HEK293T (cell line): ENCODE measurements around the gene LIN7A.

Source experiments
- CTCF ChIA-PET: fragments of 350-600 bp; formaldehyde crosslinking; extraction: SDS; loops from one replicate; lab custom pipeline; 2021; ENCODE audit warnings: antibody characterized with exemption, inconsistent platforms; lab: Yijun Ruan, JAX
- POLR2A ChIA-PET: fragments of 350-600 bp; formaldehyde crosslinking; extraction: SDS; loops from one replicate; lab custom pipeline; 2020; ENCODE audit warnings: antibody characterized with exemption, inconsistent platforms; lab: Yijun Ruan, JAX
- DNase-seq: peaks from one replicate; pipeline ENCODE4 v3.0.0; 2012; ENCODE audit warnings: mixed read lengths; ENCODE audit errors: extremely low spot score
- ARNT ChIP-seq: fragments of 450-650 bp; IDR thresholded peaks from 2 replicates; pipeline ENCODE4 v1.6.1; 2017; ENCODE audit warnings: mild to moderate bottlenecking
- BHLHE40 ChIP-seq: fragments of 450-650 bp; IDR thresholded peaks from 2 replicates; pipeline ENCODE4 v1.6.1; 2016; ENCODE audit warnings: mild to moderate bottlenecking, moderate library complexity, borderline replicate concordance
- CTBP1 ChIP-seq: fragments of 450-650 bp; IDR thresholded peaks from 2 replicates; pipeline ENCODE4 v1.6.1; 2016; ENCODE audit warnings: borderline replicate concordance
- ELF4 ChIP-seq: fragments of 450-650 bp; IDR thresholded peaks from 2 replicates; pipeline ENCODE4 v1.6.1; 2017; ENCODE audit warnings: antibody characterized with exemption
- FOXA1 ChIP-seq: fragments of 450-650 bp; IDR thresholded peaks from 2 replicates; pipeline ENCODE4 v1.6.1; 2016; ENCODE audit warnings: mild to moderate bottlenecking
- FOXK2 ChIP-seq: fragments of 450-650 bp; IDR thresholded peaks from 2 replicates; pipeline ENCODE4 v1.6.1; 2016; ENCODE audit warnings: mild to moderate bottlenecking
- FOXM1 ChIP-seq: fragments of 450-650 bp; IDR thresholded peaks from 2 replicates; pipeline ENCODE4 v1.6.1; 2017; ENCODE audit warnings: mild to moderate bottlenecking, borderline replicate concordance
- HDGF ChIP-seq: fragments of 450-650 bp; IDR thresholded peaks from 2 replicates; pipeline ENCODE4 v1.6.1; 2017; ENCODE audit warnings: antibody characterized with exemption, borderline replicate concordance
- L3MBTL2 ChIP-seq: fragments of 450-650 bp; conservative IDR thresholded peaks from 2 replicates; pipeline ENCODE4 v1.6.1; 2016; ENCODE audit warnings: mild to moderate bottlenecking
- LEF1 ChIP-seq: fragments of 450-650 bp; IDR thresholded peaks from 2 replicates; pipeline ENCODE4 v1.6.1; 2017; ENCODE audit warnings: mild to moderate bottlenecking, borderline replicate concordance
- NFRKB ChIP-seq: fragments of 450-650 bp; IDR thresholded peaks from 2 replicates; pipeline ENCODE4 v1.6.1; 2016; ENCODE audit warnings: mild to moderate bottlenecking, moderate library complexity
- PKNOX1 ChIP-seq: fragments of 450-650 bp; IDR thresholded peaks from 2 replicates; pipeline ENCODE4 v1.6.1; 2016
- SP1 ChIP-seq: fragments of 450-650 bp; IDR thresholded peaks from 2 replicates; pipeline ENCODE4 v1.6.1; 2017
- SUZ12 ChIP-seq: fragments of 450-650 bp; IDR thresholded peaks from 2 replicates; pipeline ENCODE4 v1.6.1; 2016; ENCODE audit warnings: mild to moderate bottlenecking
- TARDBP ChIP-seq: fragments of 450-650 bp; IDR thresholded peaks from 2 replicates; pipeline ENCODE4 v1.6.1; 2016
- ZNF384 ChIP-seq: fragments of 450-650 bp; IDR thresholded peaks from 2 replicates; pipeline ENCODE4 v1.6.1; 2016

Gene LIN7A

GRCh38 chr12:80869264-80869663 is 68.5 kb downstream of the LIN7A start:
- CTCF ChIA-PET: no interaction called here
- no peak for TF ChIP-seq PKNOX1
- TF ChIP-seq TARDBP: no peak
- TF ChIP-seq SUZ12: no peak
- TF ChIP-seq NFRKB: no peak
- no peak for TF ChIP-seq HDGF
- TF ChIP-seq SP1: no peak
- TF ChIP-seq L3MBTL2: no peak
- no peak for TF ChIP-seq ARNT
- POLR2A ChIA-PET: no interaction called here
- no peak for DNase-seq

GRCh38 chr12:80868576-80868975 is 69.2 kb downstream of the LIN7A start:
- TF ChIP-seq L3MBTL2 (no peak), FOXK2 (no peak), FOXM1 (no peak), BHLHE40 (no peak), ARNT (no peak), ZNF384 (no peak)
- no peak for DNase-seq
- CTCF ChIA-PET: no interaction called here
- POLR2A ChIA-PET: no interaction called here

GRCh38 chr12:80867941-80868340 is 69.8 kb downstream of the LIN7A start:
- TF ChIP-seq NFRKB: no peak
- TF ChIP-seq L3MBTL2: no peak
- POLR2A ChIA-PET: no interaction called here
- no peak for DNase-seq
- CTCF ChIA-PET: no interaction called here

- CTCF ChIA-PET: no interaction called here
- POLR2A ChIA-PET: no interaction called here
Measured at GRCh38 chr12:80864046-80864735, 73.5 kb downstream of the LIN7A start.

DNA sequence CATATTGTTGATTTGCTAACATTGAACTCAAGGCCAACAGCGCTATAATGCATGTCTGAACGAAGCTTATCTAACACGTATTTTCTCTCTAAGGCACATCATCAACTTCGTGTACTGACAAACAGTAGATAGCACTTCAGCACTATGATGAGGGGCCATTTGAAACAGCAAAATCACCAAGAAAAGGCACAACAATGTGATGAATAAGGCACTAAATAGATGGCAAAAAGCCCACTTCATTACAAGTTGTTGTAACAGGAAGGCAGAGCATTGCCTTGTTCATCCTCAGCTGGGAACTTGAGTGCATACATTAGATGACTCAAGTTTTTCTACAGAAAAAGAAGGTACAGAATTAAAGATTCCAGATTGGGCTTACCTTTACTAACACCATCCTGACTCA is 75.2 kb downstream of the LIN7A start:
- DNase-seq: no peak
- CTCF ChIA-PET: no interaction called here
- POLR2A ChIA-PET: no interaction called here
- TF ChIP-seq ELF4 (no peak), FOXK2 (no peak), LEF1 (no peak), NFRKB (no peak), SP1 (no peak), L3MBTL2 (no peak), PKNOX1 (no peak), ARNT (no peak), HDGF (no peak), FOXM1 (no peak)

More at GRCh38 chr12:80864046-80864735, 73.5 kb downstream of the LIN7A start:
- TF ChIP-seq LEF1 (no peak), ARNT (no peak), FOXK2 (no peak), CTBP1 (no peak), NFRKB (no peak), ELF4 (no peak), L3MBTL2 (no peak), FOXM1 (no peak), SP1 (no peak), TARDBP (no peak), FOXA1 (no peak), SUZ12 (no peak), PKNOX1 (no peak), ZNF384 (no peak), BHLHE40 (no peak), HDGF (no peak)
- no peak for DNase-seq

- CTCF ChIA-PET: no interaction called here
- POLR2A ChIA-PET: no interaction called here
- no peak for DNase-seq
- TF ChIP-seq FOXK2: no peak
- TF ChIP-seq ZNF384: no peak
- no peak for TF ChIP-seq FOXM1
- TF ChIP-seq NFRKB: no peak
- TF ChIP-seq LEF1: no peak
- no peak for TF ChIP-seq SUZ12
- TF ChIP-seq TARDBP: no peak
- no peak for TF ChIP-seq ARNT
Measured at GRCh38 chr12:80861641-80862378, 75.9 kb downstream of the LIN7A start.

DNA sequence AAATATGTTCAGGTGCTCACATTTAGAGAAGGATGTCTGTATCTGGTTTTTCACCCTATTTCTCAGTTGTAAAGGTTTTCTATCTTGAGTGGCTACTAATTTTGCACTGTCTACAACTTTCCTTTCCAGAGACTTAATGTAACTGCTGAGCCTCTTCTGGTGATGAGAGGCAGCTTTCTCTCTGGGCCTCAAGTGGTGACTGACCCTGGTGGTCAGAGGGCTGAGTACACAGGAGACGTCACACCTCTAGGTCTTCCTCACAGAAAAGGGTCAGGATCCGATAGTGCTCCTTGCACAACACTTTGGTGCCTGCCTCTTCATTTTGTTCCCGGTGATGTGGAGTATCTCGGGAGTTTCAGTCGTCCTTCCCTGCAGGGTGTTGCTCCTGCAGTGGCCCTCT is 76.8 kb downstream of the LIN7A start:
- TF ChIP-seq ARNT (no peak), ELF4 (no peak), L3MBTL2 (no peak), ZNF384 (no peak), PKNOX1 (no peak), TARDBP (no peak), CTBP1 (no peak), SP1 (no peak), FOXK2 (no peak), FOXM1 (no peak), BHLHE40 (no peak), FOXA1 (no peak), LEF1 (no peak), HDGF (no peak), SUZ12 (no peak), NFRKB (no peak)
- POLR2A ChIA-PET: no interaction called here
- CTCF ChIA-PET: no interaction called here
- no peak for DNase-seq
